ENCODE results near the gene NTMT1.
A peak's percentile ranks its signal among the peaks of the same experiment; 100 is the strongest.

The NTMT1 gene

GRCh38 chr9:129598089-129598596 lies 27.8 kb upstream of the NTMT1 start:
- H3K4me3 ChIP-seq (ENCODE audit: low read depth, low read length) = peak overlapping the region; percentile 11
- H3K23ac ChIP-seq (ENCODE audit: low read length) = no peak overlapping the region
- H3K79me2 ChIP-seq (ENCODE audit: control insufficient read depth, insufficient read depth, low read length, poor library complexity) = peaks cover 10% of the 10 kb centered on the region
- peak overlapping the region; percentile 77 for H3K18ac ChIP-seq (ENCODE audit: low read length)
- H2AK5ac ChIP-seq (ENCODE audit: low read length) = peak overlapping the region; percentile 47
- H3K27ac ChIP-seq (ENCODE audit: low read depth, low read length) = peak overlapping the region; percentile 62
- peaks cover 32% of the 10 kb centered on the region for H3K79me1 ChIP-seq (ENCODE audit: low read length)
- H2BK120ac ChIP-seq (ENCODE audit: insufficient read depth, low read length, poor library complexity) = peak overlapping the region; percentile 54
- H3K14ac ChIP-seq (ENCODE audit: low read length) = peak overlapping the region; percentile 52
- no peaks in the 10 kb centered on the region for H3K27me3 ChIP-seq (ENCODE audit: insufficient read depth, low read length)
- peak overlapping the region; percentile 73 for H2BK5ac ChIP-seq (ENCODE audit: low read depth, low read length, poor library complexity)
- H3K4me2 ChIP-seq (ENCODE audit: low read length) = peak overlapping the region; percentile 61
- H3K4me1 ChIP-seq (ENCODE audit: control insufficient read depth in 1 of 2, insufficient read depth in 2 of 2, low read length in 2 of 2) = peaks cover 27 to 29% of the 10 kb centered on the region in 2 experiments
- H4K12ac ChIP-seq (ENCODE audit: low read depth, low read length) = peak overlapping the region; percentile 12
- H2BK12ac ChIP-seq (ENCODE audit: low read length) = peak overlapping the region; percentile 43
- peak overlapping the region; percentile 25 for H3K9ac ChIP-seq (ENCODE audit: low read length)
- H4K91ac ChIP-seq (ENCODE audit: low read depth, low read length) = peak overlapping the region; percentile 91
- H4K8ac ChIP-seq (ENCODE audit: low read depth, low read length) = peak overlapping the region; percentile 86
- H3K9me3 ChIP-seq (ENCODE audit: insufficient read depth, low read depth, low read length) = no peaks in the 10 kb centered on the region
- H3K4ac ChIP-seq (ENCODE audit: low read depth, low read length) = peak overlapping the region; percentile 14
- no peaks in the 10 kb centered on the region for H3K36me3 ChIP-seq (ENCODE audit: control insufficient read depth in 1 of 2, insufficient read depth in 2 of 2, low read length in 2 of 2)
- WGBS (ENCODE audit: extremely low coverage, insufficient coverage, insufficient read length) = no CpG with 5 or more reads among the region's 14 CpGs
- no peak for DNase-seq
- peak overlapping the region; percentile 68 for H2AFZ ChIP-seq (ENCODE audit: insufficient read depth, low read length, poor library complexity)

GRCh38 chr9:129601082-129601674 lies 24.8 kb upstream of the NTMT1 start:
- no peak overlapping the region for H3K18ac ChIP-seq (ENCODE audit: low read length)
- H3K4me3 ChIP-seq (ENCODE audit: low read depth, low read length) = no peak overlapping the region
- peak overlapping the region; percentile 28 for H4K91ac ChIP-seq (ENCODE audit: low read depth, low read length)
- peaks cover 4% of the 10 kb centered on the region for H3K9me3 ChIP-seq (ENCODE audit: insufficient read depth, low read depth, low read length)
- no peak overlapping the region for H4K12ac ChIP-seq (ENCODE audit: low read depth, low read length)
- no peak overlapping the region for H2BK5ac ChIP-seq (ENCODE audit: low read depth, low read length, poor library complexity)
- no CpG with 5 or more reads among the region's 9 CpGs for WGBS (ENCODE audit: extremely low coverage, insufficient coverage, insufficient read length)
- no peak overlapping the region for H3K23ac ChIP-seq (ENCODE audit: low read length)
- H3K27me3 ChIP-seq (ENCODE audit: insufficient read depth, low read length) = no peaks in the 10 kb centered on the region
- peak overlapping the region; percentile 36 for H2AK5ac ChIP-seq (ENCODE audit: low read length)
- H3K79me2 ChIP-seq (ENCODE audit: control insufficient read depth, insufficient read depth, low read length, poor library complexity) = peaks cover 10% of the 10 kb centered on the region
- peaks cover 30% of the 10 kb centered on the region for H3K79me1 ChIP-seq (ENCODE audit: low read length)
- H2BK12ac ChIP-seq (ENCODE audit: low read length) = peak overlapping the region; percentile 44
- H3K27ac ChIP-seq (ENCODE audit: low read depth, low read length) = no peak overlapping the region
- no peak overlapping the region for H3K4me2 ChIP-seq (ENCODE audit: low read length)
- DNase-seq = no peak
- H3K36me3 ChIP-seq (ENCODE audit: control insufficient read depth in 1 of 2, insufficient read depth in 2 of 2, low read length in 2 of 2) = no peaks in the 10 kb centered on the region
- H3K14ac ChIP-seq (ENCODE audit: low read length) = no peak overlapping the region
- H4K8ac ChIP-seq (ENCODE audit: low read depth, low read length) = no peak overlapping the region
- H2BK120ac ChIP-seq (ENCODE audit: insufficient read depth, low read length, poor library complexity) = peak overlapping the region; percentile 8
- H3K4me1 ChIP-seq (ENCODE audit: control insufficient read depth in 1 of 2, insufficient read depth in 2 of 2, low read length in 2 of 2) = peaks cover 23 to 26% of the 10 kb centered on the region in 2 experiments
- no peak overlapping the region for H3K4ac ChIP-seq (ENCODE audit: low read depth, low read length)
- H2AFZ ChIP-seq (ENCODE audit: insufficient read depth, low read length, poor library complexity) = no peak overlapping the region
- H3K9ac ChIP-seq (ENCODE audit: low read length) = no peak overlapping the region

- Histone ChIP-seq H3K79me1 (ENCODE audit: low read length) (peaks cover 24% of the 10 kb centered on the region), H3K36me3 (ENCODE audit: control insufficient read depth in 1 of 2, insufficient read depth in 2 of 2, low read length in 2 of 2) (no peaks in the 10 kb centered on the region), H2BK5ac (ENCODE audit: low read depth, low read length, poor library complexity) (no peak overlapping the region), H3K4ac (ENCODE audit: low read depth, low read length) (no peak overlapping the region), H4K91ac (ENCODE audit: low read depth, low read length) (peak overlapping the region; percentile 40), H3K4me2 (ENCODE audit: low read length) (no peak overlapping the region), H4K12ac (ENCODE audit: low read depth, low read length) (no peak overlapping the region), H2BK12ac (ENCODE audit: low read length) (peak overlapping the region; percentile 51), H3K18ac (ENCODE audit: low read length) (peak overlapping the region; percentile 15), H3K9ac (ENCODE audit: low read length) (no peak overlapping the region), H4K8ac (ENCODE audit: low read depth, low read length) (peak overlapping the region; percentile 69), H2BK120ac (ENCODE audit: insufficient read depth, low read length, poor library complexity) (peak overlapping the region; percentile 33), H2AFZ (ENCODE audit: insufficient read depth, low read length, poor library complexity) (no peak overlapping the region), H3K4me3 (ENCODE audit: low read depth, low read length) (no peak overlapping the region), H3K27me3 (ENCODE audit: insufficient read depth, low read length) (no peaks in the 10 kb centered on the region), H3K9me3 (ENCODE audit: insufficient read depth, low read depth, low read length) (peaks cover 4% of the 10 kb centered on the region), H3K14ac (ENCODE audit: low read length) (peak overlapping the region; percentile 5), H3K23ac (ENCODE audit: low read length) (no peak overlapping the region), H3K27ac (ENCODE audit: low read depth, low read length) (no peak overlapping the region), H2AK5ac (ENCODE audit: low read length) (peak overlapping the region; percentile 8), H3K79me2 (ENCODE audit: control insufficient read depth, insufficient read depth, low read length, poor library complexity) (peaks cover 3% of the 10 kb centered on the region), H3K4me1 (ENCODE audit: control insufficient read depth in 1 of 2, insufficient read depth in 2 of 2, low read length in 2 of 2) (peaks cover 18 to 19% of the 10 kb centered on the region in 2 experiments)
- no CpG with 5 or more reads among the region's 10 CpGs for WGBS (ENCODE audit: extremely low coverage, insufficient coverage, insufficient read length)
- DNase-seq = no peak
These were observed 23.2 kb upstream of the NTMT1 start for GRCh38 chr9:129602598-129603415.

GRCh38 chr9:129604056-129604765 lies 21.8 kb upstream of the NTMT1 start:
- no peak overlapping the region for H3K4me2 ChIP-seq (ENCODE audit: low read length)
- no peak for DNase-seq
- H3K36me3 ChIP-seq (ENCODE audit: control insufficient read depth in 1 of 2, insufficient read depth in 2 of 2, low read length in 2 of 2) = no peaks in the 10 kb centered on the region
- H2BK12ac ChIP-seq (ENCODE audit: low read length) = peak overlapping the region; percentile 88
- no peak overlapping the region for H3K23ac ChIP-seq (ENCODE audit: low read length)
- H2BK5ac ChIP-seq (ENCODE audit: low read depth, low read length, poor library complexity) = peak overlapping the region; percentile 55
- no peak overlapping the region for H3K27ac ChIP-seq (ENCODE audit: low read depth, low read length)
- no CpG with 5 or more reads among the region's 12 CpGs for WGBS (ENCODE audit: extremely low coverage, insufficient coverage, insufficient read length)
- H3K79me2 ChIP-seq (ENCODE audit: control insufficient read depth, insufficient read depth, low read length, poor library complexity) = peaks cover 2% of the 10 kb centered on the region
- peak overlapping the region; percentile 89 for H4K91ac ChIP-seq (ENCODE audit: low read depth, low read length)
- H3K79me1 ChIP-seq (ENCODE audit: low read length) = peaks cover 20% of the 10 kb centered on the region
- H3K4ac ChIP-seq (ENCODE audit: low read depth, low read length) = peak overlapping the region; percentile 19
- peak overlapping the region; percentile 27 for H2BK120ac ChIP-seq (ENCODE audit: insufficient read depth, low read length, poor library complexity)
- H3K14ac ChIP-seq (ENCODE audit: low read length) = peak overlapping the region; percentile 73
- H3K9me3 ChIP-seq (ENCODE audit: insufficient read depth, low read depth, low read length) = peaks cover 4% of the 10 kb centered on the region
- peaks cover 13% of the 10 kb centered on the region in 2 experiments for H3K4me1 ChIP-seq (ENCODE audit: control insufficient read depth in 1 of 2, insufficient read depth in 2 of 2, low read length in 2 of 2)
- no peak overlapping the region for H3K9ac ChIP-seq (ENCODE audit: low read length)
- H3K18ac ChIP-seq (ENCODE audit: low read length) = peak overlapping the region; percentile 55
- no peak overlapping the region for H3K4me3 ChIP-seq (ENCODE audit: low read depth, low read length)
- peak overlapping the region; percentile 3 for H4K12ac ChIP-seq (ENCODE audit: low read depth, low read length)
- H2AK5ac ChIP-seq (ENCODE audit: low read length) = peak overlapping the region; percentile 67
- H3K27me3 ChIP-seq (ENCODE audit: insufficient read depth, low read length) = no peaks in the 10 kb centered on the region
- peak overlapping the region; percentile 25 for H4K8ac ChIP-seq (ENCODE audit: low read depth, low read length)
- peak overlapping the region; percentile 9 for H2AFZ ChIP-seq (ENCODE audit: insufficient read depth, low read length, poor library complexity)
